ENCODE results near the gene RPL3.
"Not testable (repeated sequence)": the region's sequence is repeated elsewhere in the genome, so short reads cannot be mapped to it uniquely, and the experiment has no call there.

RPL3 gene

DNA sequence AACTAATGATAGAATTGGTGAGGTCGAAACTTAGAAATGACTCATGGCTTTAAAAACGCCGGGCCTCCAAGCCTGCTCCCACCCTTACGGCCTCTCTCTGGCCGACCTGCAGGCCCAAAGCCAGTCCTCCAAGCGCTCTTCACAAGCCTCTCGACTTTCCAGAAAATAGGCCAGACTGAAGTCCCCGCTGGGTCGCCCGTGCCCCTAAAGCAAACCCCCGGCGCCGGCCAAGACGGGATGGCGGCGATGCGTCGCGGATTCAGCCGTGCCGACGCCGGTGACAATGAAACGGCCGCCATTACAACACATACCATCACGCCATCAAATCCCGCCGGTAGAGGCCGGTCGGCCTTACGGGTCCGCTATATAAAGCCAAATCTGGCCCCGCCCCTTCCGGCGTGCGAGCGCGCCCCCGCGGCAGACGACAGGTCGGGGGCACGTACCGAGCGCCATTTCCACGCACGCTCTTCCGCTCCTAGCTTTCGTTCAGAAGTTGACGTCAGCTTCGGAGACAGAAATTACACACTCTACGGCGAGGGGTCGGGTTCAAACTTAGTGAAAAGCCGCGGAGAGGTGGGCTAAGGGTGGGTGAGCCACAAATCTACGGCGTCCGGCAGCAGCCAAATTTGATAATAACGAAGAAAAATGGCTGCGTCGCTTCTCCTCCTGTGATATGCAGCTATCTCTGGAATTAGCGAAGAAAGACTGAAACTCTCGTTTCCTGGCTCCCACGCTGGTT, at the start of gene RPL3:
TSS of gene RPL3 (minus strand) at position 340 of the 739 bp plus-strand sequence. CDS start at position 314, 26 bp downstream.
- peak; percentile 96 for DNase-seq (ENCODE audit: low spot score)

- DNase-seq (ENCODE audit: low spot score) = no peak
These were observed 49.8 kb upstream of the RPL3 start for GRCh38 chr22:39369186-39369585.

DNA sequence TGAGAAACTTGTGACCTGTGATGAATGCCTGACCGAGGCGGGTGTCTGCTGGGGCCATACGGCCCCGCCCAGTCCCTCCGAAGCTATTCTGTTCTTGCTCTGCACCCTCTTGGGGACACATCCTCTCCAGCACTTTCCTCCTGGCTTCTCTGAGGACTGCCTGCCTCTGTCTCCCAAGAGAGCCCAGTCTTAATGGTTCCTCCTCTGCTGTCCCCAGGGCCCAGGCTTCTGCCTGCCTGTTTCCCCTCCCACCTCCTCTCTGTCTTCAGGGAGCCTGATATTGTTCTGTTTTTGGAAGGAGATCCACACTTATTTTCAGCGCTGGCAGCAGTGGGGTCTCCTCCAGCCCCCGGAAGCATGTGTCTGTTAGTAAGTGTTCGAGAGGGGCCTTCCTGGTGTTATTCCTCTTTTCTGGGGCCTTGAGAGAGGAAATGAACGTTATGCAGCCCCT, 49.1 kb upstream of the RPL3 start:
- no peak for DNase-seq (ENCODE audit: low spot score)

DNA sequence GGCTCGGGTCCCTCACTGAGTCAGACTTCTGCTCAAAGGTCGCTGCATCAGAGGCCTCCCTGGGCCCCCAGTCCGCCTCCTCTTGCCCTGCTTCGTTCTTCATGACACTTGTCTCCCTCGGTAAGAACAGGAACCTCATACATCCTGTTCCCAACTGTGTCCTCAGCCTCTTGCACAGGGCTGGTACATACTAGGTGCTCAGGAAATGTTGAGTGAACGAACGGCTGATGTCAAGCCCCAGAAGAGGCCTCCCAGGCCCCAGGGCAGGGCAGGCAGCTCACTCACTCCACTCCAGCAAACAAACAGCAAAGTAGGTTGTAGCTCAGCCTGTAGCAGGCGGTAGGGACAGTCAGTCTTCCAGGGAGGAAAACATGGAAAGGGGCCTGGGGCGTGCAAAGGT, 47.6 kb upstream of the RPL3 start:
- DNase-seq (ENCODE audit: low spot score) = no peak

DNA sequence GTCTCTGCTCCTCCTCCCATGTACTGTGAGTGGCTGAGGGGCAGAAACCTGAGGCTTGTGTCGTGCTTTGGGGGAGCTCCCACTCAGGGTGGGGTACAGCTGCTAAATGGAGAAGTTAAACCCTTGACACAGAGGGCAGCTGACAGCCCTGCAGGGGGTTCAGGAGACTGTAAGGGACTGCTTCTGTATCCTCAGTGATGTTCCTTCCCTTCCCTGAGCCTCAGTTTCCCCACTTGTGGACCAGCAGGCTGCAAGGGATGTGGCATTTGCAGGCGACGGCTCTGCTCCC, 46.0 kb upstream of the RPL3 start:
- no peak for DNase-seq (ENCODE audit: low spot score)

DNA sequence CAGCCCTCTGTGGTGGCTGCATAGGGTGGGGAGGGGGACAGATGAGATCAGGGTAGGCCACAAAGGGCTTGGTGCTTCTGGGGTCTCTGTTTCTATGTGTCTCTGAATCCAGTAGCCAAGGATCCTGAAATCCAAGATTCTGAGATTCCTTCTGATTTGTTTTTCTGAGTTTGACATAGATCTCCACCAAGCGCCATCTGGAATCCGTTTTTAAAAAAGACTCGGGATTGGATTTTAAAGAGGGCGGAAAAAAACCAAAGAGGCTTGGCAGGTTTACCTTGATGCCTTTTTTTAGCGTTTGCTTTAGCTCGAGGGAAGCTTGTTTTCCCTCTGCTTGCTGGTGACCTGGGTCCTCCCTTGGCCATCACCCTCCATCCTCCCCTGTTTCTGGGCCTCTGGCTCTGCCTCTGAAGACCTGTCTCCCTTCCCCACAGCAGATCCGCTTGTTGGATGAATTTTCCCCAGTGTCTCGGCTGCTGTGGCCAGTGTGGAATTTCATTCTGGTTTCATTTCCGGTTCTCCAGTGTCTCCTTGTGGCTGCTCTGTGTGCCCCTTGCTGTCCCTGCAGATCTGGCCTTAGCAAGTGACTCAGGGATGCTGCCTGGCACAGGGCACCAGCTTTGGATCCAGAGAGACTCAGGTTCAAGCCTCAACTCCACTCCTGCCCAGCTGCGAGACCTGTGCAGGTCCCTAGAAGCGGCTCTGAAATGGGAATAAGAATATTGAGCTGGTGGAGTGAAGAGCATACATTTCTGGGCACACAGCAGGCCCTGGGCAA, 45.5 kb upstream of the RPL3 start:
- DNase-seq (ENCODE audit: low spot score) = no peak

DNA sequence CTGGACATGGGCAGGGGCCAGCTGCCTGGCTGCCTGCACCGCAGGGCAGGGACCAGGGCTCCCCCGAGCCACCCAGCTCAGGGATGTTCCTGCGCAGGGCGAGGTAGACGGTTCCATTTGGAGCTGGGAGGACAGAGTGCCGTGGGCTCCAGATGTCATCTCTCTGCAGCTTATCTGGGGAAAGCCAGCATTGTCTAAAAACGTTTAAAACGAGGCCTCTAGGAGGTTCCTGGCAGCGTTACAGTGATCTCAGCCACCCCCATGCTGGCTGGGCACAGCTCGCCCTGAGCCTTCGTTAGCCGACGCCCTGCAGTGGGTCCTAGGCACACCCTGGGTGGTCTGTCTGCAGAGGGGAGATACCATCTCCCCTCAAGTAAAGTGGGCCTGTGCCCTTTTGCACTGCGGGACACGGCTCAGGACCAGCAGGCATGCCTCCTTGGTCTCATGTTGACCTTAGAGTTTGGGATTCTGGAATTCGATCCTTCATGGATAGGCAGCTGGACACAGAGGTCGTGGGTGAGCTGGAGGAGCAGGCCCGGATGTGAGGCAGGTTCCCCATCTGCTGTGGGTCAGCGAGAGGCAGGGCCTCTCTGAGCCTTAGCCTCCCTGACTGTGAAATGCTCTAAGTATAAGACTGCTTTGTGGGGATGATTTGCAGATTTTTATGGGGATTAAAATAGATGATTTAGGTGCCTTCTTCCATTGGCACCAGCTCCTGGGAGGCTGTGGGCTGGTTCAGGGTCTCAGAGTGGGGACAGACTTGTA, 44.5 kb upstream of the RPL3 start:
- no peak for DNase-seq (ENCODE audit: low spot score)

GRCh38 chr22:39362932-39363331, 43.5 kb upstream of the RPL3 start:
- no peak for DNase-seq (ENCODE audit: low spot score)

DNA sequence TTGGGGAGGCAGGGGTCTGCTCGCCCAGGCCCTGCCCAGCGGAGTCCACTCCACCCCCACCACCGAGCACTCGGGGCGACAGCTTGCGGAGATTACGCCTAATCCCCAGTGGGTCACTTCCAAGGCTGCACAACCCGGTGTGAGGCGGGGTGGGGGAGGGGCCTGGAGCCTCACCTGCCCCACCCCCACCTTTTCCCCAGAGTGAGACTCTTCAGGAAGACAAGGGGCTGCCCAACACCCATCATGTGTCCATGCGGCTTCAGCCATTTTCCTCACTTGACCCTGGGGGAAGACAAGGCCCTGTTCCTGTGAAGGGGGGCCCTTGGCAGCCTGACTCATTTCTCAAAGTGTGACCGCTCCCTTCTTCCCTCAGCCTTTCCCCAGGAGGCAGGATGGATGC, 42.8 kb upstream of the RPL3 start:
- no peak for DNase-seq (ENCODE audit: low spot score)

DNA sequence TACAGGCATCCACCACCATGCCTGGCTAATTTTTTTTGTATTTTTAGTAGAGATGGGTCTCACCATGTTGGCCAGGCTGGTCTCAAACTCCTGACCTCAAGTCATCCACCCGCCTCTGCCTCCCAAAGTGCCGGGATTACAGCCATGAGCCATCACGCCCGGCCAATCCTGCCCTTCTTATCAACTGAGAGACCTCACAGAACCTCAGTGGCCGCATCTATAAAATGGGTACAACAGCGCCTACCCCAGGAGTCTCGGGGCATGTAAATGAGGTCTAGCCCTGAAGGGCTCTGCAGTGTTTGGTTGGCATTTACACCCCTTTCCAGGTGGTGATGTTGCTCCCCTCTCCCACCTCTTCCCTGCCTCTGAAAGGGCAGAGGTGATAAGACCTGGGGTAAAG, 42.1 kb upstream of the RPL3 start:
- DNase-seq (ENCODE audit: low spot score) = no peak

DNA sequence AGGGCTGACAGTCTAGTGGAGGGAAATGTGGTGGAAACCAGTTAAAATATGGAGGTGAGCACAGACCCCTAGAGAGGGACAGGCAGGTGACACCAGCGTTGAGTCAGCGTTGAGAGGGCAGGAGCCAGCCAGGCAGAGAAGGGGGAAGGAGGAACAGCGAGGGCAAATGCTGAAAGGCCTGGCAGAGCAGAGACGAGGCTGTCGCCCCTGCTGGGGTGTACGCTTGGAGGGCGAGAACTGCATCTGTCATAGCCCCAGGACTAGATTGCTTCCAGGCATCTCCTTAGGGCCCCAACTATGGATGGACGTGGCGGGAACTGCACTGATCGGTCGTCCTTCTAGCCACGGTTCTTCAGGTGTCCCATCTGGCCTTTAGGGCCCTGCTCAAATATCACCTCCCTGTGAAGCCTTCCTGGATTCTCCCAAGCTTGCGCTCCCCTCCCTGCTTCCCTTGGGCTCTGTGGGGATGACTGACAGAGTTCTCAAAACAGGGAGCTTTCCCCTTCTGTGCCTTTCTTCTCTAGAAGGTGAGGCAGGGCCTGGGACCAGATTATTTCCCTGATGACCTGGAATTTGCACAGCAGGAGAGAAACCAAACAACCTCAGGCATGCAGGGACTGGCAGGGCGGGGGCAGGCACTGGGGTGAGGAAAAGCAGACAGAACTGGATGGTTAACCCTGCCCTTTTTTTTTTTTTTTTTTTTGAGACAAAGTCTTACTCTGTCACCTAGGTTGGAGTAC, 41.4 kb upstream of the RPL3 start:
- peak; percentile 65 for DNase-seq (ENCODE audit: low spot score)

- no peak for DNase-seq (ENCODE audit: low spot score)
These were observed 40.8 kb upstream of the RPL3 start for GRCh38 chr22:39360242-39360641.

DNA sequence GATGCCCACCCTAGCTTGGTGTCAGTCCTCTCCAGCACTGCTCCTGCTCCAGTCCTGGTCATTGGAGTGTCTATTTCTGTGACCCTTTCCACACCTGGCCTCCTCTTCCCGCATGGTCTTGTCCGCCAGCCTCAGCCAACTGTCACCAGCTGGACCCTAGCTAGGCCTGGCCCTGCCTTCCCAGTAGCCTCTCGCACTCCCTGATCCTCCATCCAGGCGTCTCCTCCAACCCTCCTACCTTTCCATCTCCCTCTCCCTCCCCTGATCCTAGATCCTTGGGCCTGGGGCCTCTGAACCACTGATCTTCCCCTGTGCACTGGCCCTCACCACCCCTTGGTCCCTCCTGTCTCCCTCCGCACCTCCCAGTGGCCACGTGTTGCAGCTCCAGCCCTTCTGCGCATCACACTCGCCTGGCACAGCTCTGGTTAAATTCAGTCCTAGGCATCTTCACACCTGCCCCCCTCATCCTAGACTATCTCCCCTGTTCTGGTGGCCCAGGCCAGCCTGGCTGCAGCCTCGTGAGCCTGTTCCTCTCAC, 40.3 kb upstream of the RPL3 start:
- DNase-seq (ENCODE audit: low spot score) = no peak

DNA sequence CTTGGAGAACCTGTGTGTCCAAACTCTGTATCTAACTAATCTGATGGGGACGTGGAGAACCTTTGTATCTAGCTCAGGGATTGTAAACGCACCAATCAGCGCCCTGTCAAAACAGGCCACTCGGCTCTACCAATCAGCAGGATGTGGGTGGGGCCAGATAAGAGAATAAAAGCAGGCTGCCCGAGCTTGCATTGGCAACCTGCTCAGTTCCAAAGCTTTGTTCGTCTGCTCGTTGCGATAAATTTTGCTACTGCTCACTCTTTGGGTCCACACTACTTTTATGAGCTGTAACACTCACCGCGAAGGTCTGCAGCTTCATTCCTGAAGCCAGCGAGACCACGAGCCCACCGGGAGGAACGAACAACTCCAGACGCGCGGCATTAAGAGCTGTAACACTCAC, 38.8 kb upstream of the RPL3 start:
- DNase-seq (ENCODE audit: low spot score) = not testable (repeated sequence)

DNA sequence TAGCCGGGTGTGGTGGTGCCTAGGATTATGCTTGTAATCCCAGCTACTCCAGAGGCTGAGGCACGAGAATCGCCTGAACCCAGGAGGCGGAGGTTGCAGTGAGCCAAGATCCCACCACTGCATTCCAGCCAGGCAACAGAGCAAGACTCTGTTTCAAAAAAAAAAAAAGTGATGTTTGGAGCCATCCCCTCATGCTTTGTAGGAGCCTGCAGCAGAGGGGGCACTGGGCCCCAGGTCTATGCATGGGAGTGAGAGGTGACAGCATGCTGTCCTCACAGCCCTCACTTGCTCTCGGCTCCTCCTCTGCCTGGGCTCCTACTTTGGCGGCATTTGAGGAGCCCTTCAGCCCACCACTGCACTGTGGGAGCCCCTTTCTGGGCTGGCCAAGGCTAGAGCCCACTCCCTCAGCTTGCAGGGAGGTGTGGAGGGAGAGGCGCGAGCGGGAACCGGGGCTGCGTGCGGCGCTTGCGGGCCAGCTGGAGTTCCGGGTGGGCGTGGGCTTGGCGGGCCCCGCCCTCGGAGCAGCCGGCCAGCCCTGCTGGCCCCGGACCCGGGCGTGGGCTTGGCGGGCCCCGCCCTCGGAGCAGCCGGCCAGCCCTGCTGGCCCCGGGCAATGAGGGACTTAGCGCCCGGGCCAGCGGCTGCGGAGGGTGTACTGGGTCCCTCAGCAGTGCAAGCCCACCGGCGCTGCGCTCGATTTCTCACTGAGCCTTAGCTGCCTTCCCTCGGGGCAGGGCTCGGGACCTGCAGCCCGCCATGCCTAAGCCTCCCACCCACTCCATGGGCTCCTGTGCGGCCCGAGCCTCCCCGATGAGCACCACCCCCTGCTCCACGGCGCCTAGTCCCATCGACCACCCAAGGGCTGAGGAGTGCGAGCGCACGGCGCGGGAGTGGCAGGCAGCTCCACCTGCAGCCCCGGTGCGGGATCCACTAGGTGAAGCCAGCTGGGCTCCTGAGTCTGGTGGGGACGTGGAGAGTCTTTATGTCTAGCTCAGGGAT, 38.0 kb upstream of the RPL3 start:
- DNase-seq (ENCODE audit: low spot score) = not testable (repeated sequence)

GRCh38 chr22:39356464-39356863, 37.0 kb upstream of the RPL3 start:
- no peak for DNase-seq (ENCODE audit: low spot score)

DNA sequence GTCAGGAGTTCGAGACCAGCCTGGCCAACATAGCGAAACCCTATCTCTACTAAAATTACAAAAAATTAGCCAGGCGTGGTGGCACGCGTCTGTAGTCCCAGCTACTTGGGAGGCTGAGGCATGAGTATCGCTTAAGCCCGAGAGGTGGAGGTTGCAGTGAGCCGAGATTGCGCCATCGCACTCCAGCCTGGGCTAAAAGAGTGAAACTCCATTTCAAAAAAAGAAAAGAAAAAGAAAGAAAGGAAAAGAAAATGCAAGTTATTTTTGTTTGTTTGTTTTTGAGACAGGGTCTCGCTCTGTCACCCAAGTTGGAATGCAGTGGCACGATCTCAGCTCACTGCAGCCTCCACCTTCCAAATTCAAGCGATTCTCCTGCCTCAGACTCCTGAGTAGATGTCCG, 36.4 kb upstream of the RPL3 start:
- DNase-seq (ENCODE audit: low spot score) = not testable (repeated sequence)

GRCh38 chr22:39355080-39355479, 35.7 kb upstream of the RPL3 start:
- no peak for DNase-seq (ENCODE audit: low spot score)

DNA sequence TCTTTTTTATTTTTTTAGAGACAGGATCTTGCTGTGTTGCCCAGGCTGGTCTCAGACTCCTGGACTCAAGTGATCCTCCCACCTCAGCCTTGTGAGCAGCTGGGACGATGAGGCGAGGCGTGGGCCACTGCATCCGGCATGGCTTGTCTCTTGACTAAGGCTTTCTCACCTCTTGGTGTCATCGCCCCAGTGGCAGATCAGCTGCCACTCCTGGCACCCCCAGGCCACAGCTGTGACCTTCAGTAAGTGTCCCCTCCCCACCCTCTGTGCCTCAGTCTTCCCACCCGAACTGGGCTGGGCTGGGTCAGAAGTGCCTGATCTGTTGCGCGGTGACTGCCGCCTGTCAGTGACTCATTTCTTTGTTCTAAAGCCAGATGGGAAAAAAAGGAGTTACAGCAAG, 33.9 kb upstream of the RPL3 start:
- DNase-seq (ENCODE audit: low spot score) = no peak

DNA sequence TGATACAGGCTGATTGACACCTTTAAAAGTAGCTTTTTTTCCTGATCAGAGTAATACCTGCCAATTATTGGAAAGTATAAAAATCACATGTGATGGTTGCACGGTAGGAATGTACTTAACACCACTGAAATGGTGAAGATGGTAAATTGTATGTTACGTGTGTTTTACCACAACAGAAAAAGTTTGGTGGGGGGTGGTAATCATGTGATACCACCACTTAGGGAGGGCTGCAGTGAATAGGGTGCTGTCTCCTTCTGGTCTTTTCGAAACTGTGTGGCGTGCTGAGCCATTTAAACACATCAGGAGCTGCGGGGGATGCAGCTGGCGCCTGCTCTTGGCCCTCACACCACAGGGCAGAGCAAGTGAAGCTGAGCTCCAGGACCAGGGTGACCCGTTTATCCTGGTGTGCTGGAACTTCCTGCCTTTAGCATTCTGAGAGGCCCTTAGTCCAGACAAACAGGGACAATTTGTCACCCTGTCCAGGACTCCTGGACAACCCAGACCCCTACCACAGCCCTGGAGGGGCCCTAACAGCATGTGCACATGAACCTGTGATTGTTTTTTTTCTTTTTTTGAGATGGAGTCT, 33.0 kb upstream of the RPL3 start:
- DNase-seq (ENCODE audit: low spot score) = no peak

Data from LoVo (cell line).